H1 (cell line): ENCODE measurements around the gene SPINK1. TPM values are rescaled to one million over a fixed set of nuclear protein-coding genes. Genes with fewer than 3 reads are reported as not detected.

Experiments
- BRCA1 ChIP-seq: IDR thresholded peaks from 2 replicates; pipeline ENCODE4 v1.6.1; 2012; ENCODE audit warnings: low read depth, low read length, improper control_type of control experiment
- CHD1 ChIP-seq: IDR thresholded peaks from 2 replicates; pipeline ENCODE4 v1.6.1; 2012; ENCODE audit warnings: low read depth, low read length, improper control_type of control experiment
- HDAC6 ChIP-seq: IDR thresholded peaks from one replicate; pipeline ENCODE4 v1.7.1; 2012; ENCODE audit warnings: low read depth, mild to moderate bottlenecking, inconsistent platforms, low read length, moderate library complexity
- SP2 ChIP-seq: IDR thresholded peaks from 2 replicates; pipeline ENCODE4 v1.6.1; 2012; ENCODE audit warnings: mild to moderate bottlenecking, low read length, inconsistent platforms
- polyA plus RNA-seq, 7 experiments: library from polyadenylated mRNA; depleted of rRNA in 3 of 7; stranded (reverse) in 5 of 7; unstranded in 2 of 7; fragments of >200 nt in 5 of 7; fragments of 200-250 nt in 2 of 7; gene quantifications; 1 replicate in 5 of 7; 2 replicates in 1 of 7; 4 replicates in 1 of 7; pipeline versions ENCODE4 v1.2.1 to v1.2.3, GENCODE V29; 2011 to 2013; ENCODE audit warnings: missing spikeins in 2 of 7, mixed read lengths in 2 of 7
- total RNA-seq: library from RNA; stranded (reverse); fragmentation: NEBNext Ultra II Directional; extraction: Animal tissue kit (Norgen Biotek cat#: 25700); gene quantifications from 2 replicates; pipeline ENCODE4 v1.2.1, GENCODE V29; 2021

SPINK1 gene
- total and polyA plus RNA-seq, 2 of the 8 experiments (the other 6 are each of a cell fraction or from before 2014, with no cell fraction given), result 0.48 to 1.3 TPM

DNA sequence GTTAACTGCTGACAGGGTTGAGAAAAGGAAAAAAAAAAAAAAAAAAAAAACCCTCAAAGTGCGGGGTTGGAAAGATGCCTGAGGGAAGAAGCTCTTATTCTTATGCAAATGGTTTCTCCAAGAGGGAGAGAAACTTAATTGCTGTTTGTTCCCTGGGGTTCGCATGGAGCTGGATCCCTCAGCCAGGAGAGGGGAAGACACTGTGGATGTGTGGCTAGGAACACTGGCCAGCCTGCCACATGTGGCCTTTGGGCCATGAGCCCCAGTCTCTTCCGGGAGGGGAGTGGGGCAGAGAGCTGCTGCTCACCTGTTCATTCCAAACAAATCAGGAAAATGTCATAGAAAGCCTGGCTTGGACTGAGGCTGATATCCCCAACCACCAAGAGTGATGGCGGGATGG, 37.6 kb upstream of the SPINK1 start (continued):
- TF ChIP-seq BRCA1 (no peak), CHD1 (peak; percentile 70; the same call in 1 of the 2 replicates), SP2 (no peak), HDAC6 (no peak)
